Eye (tissue), 1 donor: ENCODE results near the gene ACTL8.
A peak's percentile ranks its signal among the peaks of the same experiment; 100 is the strongest.

Source experiments
- DNase-seq: peaks from one replicate; pipeline ENCODE4 v3.0.0-alpha.2; 2015

Gene ACTL8, protein sequence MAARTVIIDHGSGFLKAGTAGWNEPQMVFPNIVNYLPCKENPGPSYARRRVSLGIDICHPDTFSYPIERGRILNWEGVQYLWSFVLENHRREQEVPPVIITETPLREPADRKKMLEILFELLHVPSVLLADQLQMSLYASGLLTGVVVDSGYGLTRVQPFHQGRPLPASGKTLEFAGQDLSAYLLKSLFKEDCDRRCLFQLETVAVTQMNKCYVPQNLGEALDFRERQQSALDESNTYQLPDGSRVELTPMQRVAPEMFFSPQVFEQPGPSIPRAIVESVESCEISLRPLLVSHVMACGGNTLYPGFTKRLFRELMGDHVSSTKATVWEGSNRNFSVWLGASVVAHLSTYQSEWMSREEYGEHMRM

DNA sequence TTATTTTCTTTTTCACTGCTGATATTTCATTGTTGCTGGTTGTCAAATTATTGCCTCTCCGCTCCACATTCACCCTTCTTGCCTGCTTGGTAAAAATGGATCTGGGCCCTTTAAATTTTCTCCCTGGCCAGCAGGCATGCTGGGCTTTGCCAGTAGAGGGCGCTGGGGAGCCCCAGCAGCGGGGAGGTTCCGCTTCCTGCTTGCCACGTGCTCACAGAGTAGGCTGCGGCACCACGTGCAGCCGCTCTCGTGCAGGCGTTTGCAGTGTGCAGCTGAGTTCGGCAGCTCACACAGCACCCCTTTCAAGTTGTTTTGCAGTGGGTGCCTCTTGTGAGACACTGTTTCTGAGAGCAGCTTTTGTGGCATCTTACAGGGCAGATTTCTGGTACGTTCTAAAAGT is at the start of gene ACTL8:
Gene ACTL8, plus strand, starts transcription at position 214 of the 400 bp plus-strand sequence. CDS start 67,676 bp downstream, outside the sequence.
- no peak for DNase-seq

DNA sequence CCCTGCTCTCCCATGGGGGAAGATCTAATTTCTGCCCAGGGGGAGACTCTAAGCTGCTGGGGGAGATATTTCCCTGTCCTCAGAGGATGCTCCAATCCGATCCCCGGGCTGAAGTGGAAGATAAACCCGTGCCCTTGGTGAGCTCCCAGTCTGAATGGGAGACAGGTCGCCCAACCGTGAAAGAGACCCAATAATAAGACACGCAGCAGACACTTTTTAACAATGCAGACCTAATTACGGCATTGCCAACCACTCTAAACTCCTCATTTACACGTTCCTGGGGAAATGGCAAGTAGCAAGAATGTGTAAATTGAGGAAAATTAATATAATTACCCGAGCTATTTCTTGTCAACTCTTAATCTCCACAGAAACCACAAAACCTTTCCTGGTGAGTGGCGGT is 48.7 kb upstream of the ACTL8 start:
- peak; percentile 73 for DNase-seq

DNA sequence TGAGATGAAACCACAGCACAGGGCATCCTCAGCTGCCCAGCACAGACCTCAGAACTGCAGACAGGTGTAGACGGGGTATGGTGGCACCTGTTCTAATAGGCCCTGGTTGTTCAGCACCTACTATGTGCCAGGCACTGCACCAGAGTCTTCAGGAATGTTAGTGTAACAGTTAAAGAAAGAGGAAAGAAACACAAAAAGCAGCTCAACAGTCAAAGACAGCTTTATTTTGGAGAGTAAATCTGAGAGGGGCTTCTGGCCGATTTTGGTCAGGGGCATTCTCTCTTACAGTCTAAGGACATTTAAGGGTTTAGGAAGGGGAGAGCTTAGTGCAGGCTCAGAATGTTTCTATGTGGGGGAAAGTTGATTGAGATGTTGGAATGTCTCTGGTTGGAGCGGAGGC is 45.2 kb upstream of the ACTL8 start:
- DNase-seq = no peak

DNA sequence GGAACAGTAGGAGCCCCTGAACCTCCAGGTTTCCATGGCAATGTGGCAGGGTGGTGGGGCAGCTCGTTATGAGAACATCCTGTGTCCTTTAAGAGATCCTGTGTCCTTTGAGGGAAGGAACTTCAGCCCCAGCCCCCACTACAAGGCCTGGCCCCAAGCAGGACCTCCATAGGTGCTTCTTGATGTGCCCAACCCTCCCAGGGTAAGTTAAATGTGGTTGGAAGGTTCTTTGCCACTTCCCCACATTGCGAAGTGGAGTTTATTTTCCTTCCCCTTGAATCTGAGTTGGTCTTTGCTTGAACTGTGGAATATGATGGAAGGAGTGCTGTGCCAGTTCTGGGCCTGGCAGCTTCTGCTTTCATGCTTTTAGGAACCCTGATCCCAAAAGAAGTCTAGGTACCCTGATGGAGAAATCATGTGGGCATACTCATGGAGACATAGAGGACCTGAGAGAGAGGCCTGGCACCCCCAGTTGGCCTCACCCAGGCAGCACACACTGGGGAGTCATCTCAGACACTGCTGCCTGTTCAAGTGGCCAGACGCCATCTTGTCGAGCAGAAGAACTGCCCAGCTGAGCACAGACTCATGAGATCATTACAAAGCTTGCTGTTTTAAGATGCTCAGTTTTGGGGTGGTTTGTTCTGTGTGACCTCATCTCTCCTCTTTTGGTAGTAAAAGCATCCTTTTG is 44.1 kb upstream of the ACTL8 start:
- DNase-seq = no peak

DNA sequence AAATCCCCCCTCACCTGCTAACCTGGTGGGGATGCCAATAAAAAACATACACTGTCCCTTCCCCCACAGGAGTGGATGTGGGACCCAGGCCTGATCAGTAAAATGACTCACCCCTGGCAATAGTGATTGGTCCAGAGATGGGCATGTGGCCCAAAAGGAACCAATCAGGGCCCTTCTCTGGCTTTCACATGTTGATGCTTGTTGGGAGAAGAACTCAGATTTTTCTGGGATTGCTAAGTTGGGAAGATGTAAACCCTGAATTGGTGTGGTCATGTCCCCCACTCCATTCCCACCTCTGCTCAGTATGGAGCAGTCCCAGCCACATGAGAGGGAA is 43.6 kb upstream of the ACTL8 start:
- DNase-seq = no peak

DNA sequence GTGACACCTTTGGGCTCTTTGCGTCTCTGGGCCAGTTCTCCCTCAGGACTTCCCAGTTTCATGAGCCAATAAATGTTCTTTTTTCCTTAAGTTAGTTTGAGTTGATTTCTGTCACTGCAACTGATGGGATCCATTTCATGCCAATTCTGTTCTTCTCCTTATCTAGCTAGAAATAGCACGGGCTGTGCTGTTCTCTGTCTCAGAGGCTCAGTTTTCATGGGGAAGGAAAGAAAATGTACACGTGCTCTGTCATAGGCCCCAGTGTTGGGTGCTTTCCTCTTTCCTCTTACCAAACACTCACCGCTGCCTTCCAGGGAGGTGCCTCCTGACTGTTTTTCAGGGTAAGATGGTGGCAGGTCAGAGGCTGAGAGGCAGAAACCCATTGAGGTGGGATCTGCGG is 43.2 kb upstream of the ACTL8 start:
- no peak for DNase-seq

DNA sequence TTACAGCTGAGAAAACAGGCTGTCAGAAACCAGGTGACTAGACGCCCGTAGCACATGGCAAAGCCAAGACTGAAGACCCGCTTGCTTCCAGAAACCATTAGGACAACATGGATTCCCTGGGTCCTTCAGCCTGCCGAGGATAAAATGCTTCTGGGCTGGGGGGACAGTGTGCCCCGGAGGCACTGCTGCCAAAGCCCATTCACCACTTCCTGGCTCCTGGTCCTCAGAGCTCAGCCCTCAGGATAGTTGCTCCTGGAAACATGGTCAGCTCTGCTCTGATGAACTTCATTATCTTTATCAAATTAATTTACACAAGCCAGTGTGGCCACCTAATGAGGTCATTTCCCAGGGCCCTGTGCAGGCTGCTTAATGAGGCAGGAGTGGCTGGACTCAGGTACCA is 41.1 kb upstream of the ACTL8 start:
- no peak for DNase-seq

DNA sequence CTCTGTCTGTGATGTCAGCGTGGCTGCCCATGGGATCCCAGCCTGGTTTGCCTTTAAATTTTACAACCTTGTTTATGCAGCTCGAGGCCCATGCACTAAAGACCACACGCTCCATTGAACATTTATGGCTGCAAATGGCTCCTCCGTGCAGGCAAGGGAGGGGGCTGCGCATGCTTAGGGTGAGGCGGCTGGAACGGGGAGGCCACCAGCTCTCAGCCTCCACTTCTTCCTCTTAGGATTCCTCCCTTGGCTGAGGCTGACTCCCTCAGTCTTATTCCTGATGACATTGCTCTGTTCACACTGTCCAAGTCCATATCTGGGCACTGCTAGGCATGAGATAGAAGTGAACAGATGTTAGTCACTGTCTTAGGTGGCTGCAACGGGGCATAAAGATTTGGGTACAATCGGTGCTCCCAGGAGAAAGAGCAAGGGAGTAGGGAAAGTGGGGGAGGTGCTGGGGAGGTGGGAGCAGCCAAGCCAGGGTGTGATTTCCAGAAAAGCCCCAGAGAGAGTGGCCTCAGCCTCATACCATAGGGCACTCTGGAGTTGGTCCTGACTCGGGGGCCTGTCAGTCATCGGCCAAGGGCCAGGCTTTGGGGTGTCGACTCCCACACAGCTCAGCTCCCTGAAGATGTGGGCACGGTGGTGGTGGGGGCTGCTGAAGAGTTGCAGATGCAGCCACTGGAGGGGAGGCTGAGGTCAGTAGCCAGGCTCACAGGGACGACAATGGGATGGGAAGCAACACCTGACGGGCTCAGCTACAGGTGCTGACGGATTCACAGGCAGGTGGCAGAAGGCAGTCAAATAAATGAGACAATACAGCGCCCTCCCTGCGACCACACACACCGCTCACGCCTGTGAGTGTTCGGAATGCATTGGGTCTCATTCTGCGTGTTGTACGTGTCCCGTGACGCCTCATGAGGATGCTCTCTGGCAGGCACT is 37.3 kb upstream of the ACTL8 start:
- peak; percentile 81 for DNase-seq

DNA sequence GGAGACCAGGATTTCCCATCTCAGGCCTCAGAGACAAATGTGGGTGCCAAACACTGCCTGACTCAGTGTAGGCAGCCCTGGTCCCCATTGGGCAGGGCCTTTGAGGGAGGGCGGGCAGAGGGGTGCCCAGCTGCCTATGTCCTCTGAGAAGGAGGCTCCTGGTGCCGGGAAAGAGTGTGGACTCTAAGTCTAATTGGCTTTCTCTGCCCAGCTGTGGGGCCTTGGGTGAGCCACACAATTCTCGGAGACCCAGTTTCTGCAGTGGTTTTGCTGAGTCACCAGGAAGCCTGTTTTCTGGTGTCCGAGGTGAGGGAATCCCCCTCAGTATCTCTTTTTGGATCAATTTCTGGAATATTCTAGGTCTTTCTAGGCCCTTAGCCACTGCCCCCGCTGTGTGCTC is 35.3 kb upstream of the ACTL8 start:
- DNase-seq = no peak

DNA sequence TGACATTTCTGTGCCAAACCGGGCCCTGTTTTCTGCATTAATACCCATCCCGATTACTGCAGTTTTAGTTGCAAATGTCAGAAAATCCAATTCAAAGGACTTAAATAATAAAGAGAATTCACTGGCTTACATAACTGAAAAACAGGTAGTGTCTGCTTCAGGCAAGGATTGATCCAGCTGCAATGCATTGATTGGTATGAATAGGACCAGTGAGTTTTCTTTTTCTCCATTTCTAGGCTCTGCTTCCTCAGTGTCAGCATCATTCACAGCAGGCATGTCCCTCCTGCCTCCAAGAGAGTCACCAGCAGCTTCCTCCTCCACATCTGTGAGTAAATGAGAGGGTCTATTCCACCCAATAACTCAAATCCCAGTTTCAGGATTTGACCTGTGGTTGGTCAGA is 33.7 kb upstream of the ACTL8 start:
- DNase-seq = no peak

DNA sequence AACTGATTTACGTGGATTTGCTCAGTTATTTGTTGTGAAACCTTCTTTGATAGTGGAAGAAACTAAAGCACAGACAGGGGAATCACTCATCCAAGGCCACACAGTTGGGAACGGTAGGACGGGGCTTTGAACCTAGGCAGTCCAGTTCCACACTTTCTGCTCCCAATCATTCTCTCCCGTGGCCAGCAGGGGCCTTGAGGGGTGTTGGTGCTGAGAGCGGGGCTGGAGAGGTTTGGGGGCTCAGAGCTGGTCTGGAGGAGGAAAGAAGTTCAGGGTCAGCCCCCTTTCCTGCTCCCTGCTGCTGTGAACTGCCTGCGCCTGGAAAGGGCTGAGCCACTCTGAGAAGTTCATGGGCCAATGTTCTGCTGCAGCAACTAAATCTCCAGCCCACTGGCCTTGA is 31.4 kb upstream of the ACTL8 start:
- no peak for DNase-seq

DNA sequence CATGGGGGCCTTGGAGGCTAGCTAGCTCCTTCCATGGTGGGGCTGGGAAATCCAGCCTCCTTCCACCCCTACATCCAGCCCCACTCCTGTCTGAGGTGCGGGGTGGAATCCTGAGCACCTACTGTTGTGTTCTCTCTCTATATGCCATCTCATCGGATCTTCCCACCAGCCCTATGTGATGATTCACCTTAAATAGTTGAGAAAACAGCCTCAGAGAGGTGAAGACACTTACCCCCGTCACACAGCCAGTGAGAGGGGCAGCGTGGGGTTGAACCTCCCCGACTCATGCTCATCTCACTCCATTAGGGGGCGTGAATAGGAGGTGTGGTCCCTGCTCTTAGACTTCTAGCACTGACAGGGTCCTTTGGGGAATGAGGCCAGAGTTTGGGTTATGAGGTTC is 31.0 kb upstream of the ACTL8 start:
- DNase-seq = no peak

DNA sequence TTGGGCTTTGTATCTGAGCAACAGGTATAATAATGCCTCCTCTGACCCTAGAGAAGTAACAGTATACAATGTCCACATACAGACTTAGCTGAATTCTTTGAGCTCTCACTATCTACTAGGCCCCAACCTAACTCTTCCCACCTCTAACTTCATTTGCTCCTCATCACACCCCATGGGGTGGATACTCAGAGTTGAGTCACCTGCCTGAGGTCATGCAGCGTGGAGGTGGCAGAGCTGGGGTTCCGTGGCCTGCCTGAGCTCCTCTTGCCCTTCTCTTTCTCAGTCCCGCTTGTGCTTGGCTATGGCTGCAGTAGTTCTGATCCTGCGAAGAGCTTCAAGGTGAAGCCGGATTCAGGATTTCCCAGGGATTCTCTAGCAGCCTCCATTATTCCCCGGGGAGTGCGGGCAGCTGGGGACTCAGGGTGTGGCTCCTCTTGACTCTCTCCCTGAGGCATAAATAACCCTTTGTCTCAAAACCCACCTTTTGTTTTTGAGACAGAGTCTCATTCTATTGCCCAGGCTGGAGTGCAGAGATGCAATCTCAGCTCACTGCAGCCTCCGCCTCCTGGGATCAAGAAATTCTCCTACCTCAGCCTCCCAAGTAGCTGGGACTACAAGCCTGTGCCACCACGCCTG is 29.9 kb upstream of the ACTL8 start:
- DNase-seq = no peak

DNA sequence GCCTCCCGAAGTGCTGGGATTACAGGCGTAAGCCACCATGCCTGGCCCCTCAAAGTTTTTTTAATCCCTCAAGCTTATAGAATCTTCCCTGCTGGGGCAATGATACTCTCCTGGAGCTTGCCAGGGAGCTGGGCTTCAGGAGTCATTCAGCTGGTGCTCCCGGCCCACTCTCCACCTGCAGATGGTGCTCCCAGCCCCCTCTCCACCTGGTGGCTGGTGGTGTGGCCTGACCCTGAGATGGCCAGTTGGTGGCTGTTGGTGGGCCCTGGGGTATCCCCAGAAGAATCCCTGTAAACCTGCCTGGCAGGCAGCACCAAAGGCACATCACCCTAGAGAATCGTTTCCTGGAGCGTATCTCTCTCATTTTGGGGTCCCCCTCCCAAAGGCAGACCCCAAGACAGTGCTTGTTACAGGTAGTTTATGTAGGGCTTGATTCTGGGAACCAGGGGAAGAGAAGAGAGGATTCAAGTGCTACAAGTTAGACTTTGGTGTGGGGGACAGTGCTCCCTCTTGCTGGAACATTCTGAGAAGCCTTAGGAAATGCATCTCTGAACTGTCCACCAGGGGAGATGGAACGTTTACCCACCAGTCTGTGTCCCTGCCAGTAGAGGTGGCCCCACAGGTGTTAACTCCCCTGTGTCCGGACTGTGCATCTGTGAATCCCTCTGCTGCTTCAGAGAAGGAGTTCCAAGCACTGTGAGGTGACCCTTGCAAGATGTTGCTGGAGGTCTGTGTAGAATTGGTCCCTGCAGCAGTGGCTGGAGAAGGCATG is 29.1 kb upstream of the ACTL8 start:
- no peak for DNase-seq

DNA sequence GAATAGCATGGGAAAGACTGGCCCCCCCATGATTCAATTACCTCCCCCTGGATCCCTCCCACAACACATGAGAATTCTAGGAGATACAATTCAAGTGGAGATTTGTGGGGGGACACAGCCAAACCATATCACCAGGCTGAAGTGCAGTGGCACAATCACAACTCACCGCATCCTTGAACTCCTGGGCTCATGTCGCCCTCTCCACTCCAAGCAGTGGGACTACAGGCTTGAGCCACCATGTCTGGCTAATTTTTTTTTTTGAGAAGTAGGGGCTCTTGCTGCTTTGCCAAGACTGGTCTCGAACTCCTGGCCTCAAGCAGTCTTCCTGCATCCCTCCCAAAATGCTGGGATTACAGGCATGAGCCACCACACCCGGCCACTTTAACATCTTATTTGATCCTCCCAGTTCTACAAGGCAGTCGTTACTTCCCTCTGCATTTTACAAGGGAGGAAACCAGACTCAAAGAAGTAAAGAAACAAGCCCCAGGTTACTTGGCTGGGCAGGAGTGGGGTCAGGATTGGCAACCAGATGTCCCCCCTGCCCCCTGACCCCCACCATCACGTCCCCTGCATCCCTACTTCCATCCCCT is 26.9 kb upstream of the ACTL8 start:
- no peak for DNase-seq

DNA sequence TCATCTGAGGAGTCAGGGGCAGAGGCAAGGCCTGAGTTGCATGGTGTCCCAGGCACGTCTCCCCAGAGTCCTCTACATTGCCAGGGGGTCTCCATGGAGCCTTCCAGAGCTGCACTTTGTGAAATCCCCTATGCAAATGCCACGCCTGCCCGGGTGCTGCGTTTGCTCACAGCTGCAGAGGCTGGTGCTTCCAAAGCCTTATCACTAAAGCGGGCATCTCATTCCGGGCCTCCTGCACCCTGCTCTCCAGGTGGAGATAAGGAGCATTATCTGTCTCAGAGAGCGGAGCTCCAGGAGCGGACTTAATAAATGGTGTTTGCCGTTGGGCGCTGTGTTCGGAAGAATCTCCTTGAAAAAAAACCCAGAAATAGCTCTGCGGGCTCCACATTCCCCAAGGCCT is 25.9 kb upstream of the ACTL8 start:
- no peak for DNase-seq

DNA sequence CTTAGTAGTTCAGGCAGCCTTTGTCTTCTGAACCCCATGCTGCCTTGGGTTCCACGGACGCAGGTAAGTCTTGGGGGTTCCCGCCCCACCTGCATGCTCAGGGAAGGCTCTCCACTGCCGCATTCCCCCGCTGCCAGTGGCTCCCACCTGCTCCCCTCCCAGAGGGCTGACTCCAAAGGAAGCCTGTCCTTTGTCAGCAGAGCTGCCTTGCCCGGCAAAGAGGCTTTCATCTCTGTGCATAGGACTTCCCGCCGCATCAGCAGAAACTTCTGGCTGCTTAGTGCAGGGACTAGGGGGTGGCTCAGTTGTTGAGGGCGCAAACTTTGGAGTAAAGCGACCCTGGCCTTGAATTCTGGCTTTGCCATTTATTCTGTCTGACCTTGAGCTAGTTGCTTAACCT is 25.2 kb upstream of the ACTL8 start:
- no peak for DNase-seq

DNA sequence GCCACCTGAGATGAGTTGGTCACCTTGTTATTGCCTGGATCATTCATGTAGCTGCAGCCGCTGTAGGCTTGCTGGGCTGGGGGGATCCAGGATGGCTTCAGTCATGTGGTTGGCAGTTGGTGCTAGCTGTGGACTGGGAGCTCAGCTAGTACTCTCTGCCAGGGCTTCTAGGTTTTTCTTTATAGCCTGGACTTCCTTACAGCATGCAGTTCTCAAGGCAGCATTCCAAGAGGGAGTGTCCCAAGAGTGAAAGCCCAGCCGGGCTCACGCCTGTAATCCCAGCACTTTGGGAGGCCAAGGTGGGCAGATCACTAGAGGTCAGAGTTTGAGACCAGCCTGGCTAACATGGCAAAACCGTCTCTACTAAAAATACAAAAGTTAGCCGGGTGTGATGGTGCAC is 23.7 kb upstream of the ACTL8 start:
- DNase-seq = no peak

DNA sequence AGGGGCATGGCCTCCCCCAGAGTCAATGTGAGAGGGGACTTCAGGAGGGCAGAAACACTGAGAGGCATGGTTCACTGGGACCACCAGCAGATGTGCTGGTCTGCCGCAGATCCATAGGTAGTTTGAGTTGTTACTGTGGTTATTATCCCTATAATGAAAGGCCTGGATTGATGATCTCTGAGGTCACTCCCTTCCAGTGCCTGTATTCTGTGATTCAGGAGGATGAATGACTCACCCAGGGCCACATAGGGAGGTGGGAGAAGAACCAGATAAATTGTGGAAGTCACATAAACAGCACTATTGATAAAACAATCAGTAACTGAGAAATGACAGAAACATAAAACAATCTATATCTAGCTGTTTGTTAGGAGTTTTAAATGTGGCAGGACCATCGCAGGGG is 22.7 kb upstream of the ACTL8 start:
- DNase-seq = no peak

DNA sequence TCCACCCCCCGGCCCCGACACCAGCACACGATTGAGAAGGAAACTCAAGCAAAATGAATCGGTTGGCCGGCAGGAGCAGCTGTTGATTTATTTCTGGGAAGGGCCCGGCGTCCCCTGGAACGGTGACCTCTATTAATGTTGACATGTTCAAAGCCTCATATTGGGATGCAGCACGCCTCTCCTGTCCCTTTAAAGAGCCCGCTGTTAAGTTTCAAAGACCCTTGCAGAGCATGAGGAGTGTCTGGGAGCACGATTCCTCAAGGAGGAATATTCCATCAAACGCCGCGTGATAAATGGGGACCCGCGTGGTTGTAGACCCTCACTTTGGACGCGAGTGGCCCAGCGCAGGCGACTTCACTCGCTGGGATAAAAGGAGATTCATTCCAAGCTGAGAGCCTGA is 21.5 kb upstream of the ACTL8 start:
- DNase-seq = peak; percentile 79

DNA sequence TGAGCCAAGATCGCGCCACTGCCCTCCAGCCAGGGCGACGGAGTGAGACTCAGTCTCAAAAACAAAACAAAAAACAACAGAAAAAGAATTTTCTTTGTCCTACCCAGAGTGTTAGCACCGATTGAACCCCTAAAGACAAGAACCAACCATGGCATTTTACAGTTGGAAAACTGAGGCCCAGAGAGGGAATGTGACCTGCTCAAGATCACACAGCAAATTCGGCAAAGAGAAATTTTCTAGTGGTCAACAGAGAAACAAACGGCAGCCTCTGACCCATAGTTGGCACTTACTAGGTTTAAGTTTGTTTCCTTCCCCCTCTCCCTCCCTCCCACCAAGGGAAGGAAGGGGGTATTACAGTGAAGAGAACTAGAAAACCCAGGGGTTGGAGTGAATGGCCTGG is 20.5 kb upstream of the ACTL8 start:
- no peak for DNase-seq

DNA sequence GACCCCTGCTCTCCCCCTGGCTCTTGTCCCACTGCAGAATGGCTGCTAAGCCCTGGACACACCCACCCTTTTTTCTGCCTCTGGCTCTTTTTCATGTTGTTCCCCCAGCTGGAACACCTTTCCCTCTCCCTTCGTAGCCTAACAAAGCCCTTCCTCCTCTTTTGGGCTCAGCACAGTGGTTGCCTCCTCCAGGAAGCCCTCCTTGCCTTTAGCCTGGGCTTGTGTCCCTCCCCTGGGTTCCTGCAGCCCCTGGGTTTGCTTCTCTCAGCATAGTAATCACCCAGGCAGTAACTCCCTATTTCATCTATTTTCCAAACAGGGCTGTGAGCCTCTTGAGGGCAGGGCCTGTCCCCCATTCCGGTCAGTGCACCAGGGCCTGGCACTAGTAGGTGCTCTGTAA is 19.8 kb upstream of the ACTL8 start:
- DNase-seq = no peak
